Loucy (cell line): ENCODE measurements around the gene PCK1.

Source experiments
- H2AFZ ChIP-seq: fragments of 200-600 bp; sonication (generic); 2 replicates; pipeline ENCODE4 v1.6.0; 2016; ENCODE audit warnings: antibody characterized with exemption, mild to moderate bottlenecking, low read length, moderate library complexity
- H3F3A ChIP-seq: fragments of 200-600 bp; 2 replicates; pipeline ENCODE4 v1.6.0; 2016; ENCODE audit warnings: antibody characterized with exemption, low read depth, mild to moderate bottlenecking
- H3K27me3 ChIP-seq: fragments of 200-600 bp; sonication (generic); 2 replicates; pipeline ENCODE4 v1.6.1; 2014; ENCODE audit warnings: low read length, mild to moderate bottlenecking; ENCODE audit not compliant: insufficient read depth, poor library complexity, severe bottlenecking
- H3K36me3 ChIP-seq: fragments of 200-600 bp; sonication (generic); 2 replicates; pipeline ENCODE4 v1.6.1; 2016; ENCODE audit warnings: low read length; ENCODE audit not compliant: insufficient read depth
- H3K4me1 ChIP-seq: fragments of 200-600 bp; sonication (generic); 2 replicates; pipeline ENCODE4 v1.5.1; 2014; ENCODE audit warnings: low read length, mild to moderate bottlenecking; ENCODE audit not compliant: insufficient read depth, poor library complexity, severe bottlenecking
- H3K4me2 ChIP-seq: fragments of 200-600 bp; sonication (generic); 2 replicates; pipeline ENCODE4 v1.6.0; 2014; ENCODE audit warnings: antibody characterized with exemption, low read length, low read depth, mild to moderate bottlenecking; ENCODE audit not compliant: poor library complexity, severe bottlenecking
- H3K4me3 ChIP-seq: fragments of 200-600 bp; sonication (generic); 2 replicates; pipeline ENCODE4 v1.5.1; 2014; ENCODE audit warnings: low read length, mild to moderate bottlenecking, mixed read lengths; ENCODE audit not compliant: poor library complexity, severe bottlenecking
- H3K79me2 ChIP-seq: fragments of 200-600 bp; sonication (generic); 2 replicates; pipeline ENCODE4 v1.6.1; 2014; ENCODE audit warnings: low read length; ENCODE audit not compliant: insufficient read depth
- H3K9ac ChIP-seq: fragments of 200-600 bp; sonication (generic); 2 replicates; pipeline ENCODE4 v1.6.0; 2014; ENCODE audit warnings: mild to moderate bottlenecking, low read depth, low read length, moderate library complexity; ENCODE audit not compliant: poor library complexity, severe bottlenecking
- H3K9me2 ChIP-seq: fragments of 200-600 bp; sonication (generic); replicated peaks from 2 replicates; pipeline ENCODE4 v1.6.1; 2016; ENCODE audit warnings: low read depth, low read length, mixed read lengths
- H3K9me3 ChIP-seq: fragments of 200-600 bp; sonication (generic); 2 replicates; pipeline ENCODE4 v1.6.1; 2014; ENCODE audit warnings: mild to moderate bottlenecking, antibody characterized with exemption, low read length, low read depth; ENCODE audit not compliant: insufficient read depth
- H4K20me1 ChIP-seq: fragments of 200-600 bp; sonication (generic); 2 replicates; pipeline ENCODE4 v1.6.0; 2014; ENCODE audit warnings: antibody characterized with exemption, low read length, mild to moderate bottlenecking; ENCODE audit not compliant: insufficient read depth, poor library complexity, severe bottlenecking
- CTCF ChIP-seq: fragments of 200-600 bp; sonication (generic); conservative IDR thresholded peaks from 2 replicates; pipeline ENCODE4 v1.5.1; 2014; ENCODE audit warnings: mild to moderate bottlenecking, antibody characterized with exemption, low read length
- EZH2phosphoT487 ChIP-seq: fragments of 200-600 bp; IDR thresholded peaks from 2 replicates; pipeline ENCODE4 v1.6.1; 2018; ENCODE audit warnings: antibody characterized with exemption, mild to moderate bottlenecking, moderate library complexity, borderline replicate concordance

Gene PCK1

GRCh38 chr20:57536120-57536708 lies 24.7 kb upstream of the PCK1 start:
- H3K27me3 ChIP-seq = no peaks in the 10 kb centered on the region
- H3K4me2 ChIP-seq = no peak overlapping the region
- no peak overlapping the region for H2AFZ ChIP-seq
- H3K4me3 ChIP-seq = no peak overlapping the region
- H3K9me2 ChIP-seq = no peaks in the 10 kb centered on the region
- no peaks in the 10 kb centered on the region for H4K20me1 ChIP-seq
- H3F3A ChIP-seq = no peaks in the 10 kb centered on the region
- H3K9me3 ChIP-seq = no peaks in the 10 kb centered on the region
- no peaks in the 10 kb centered on the region for H3K79me2 ChIP-seq
- TF ChIP-seq EZH2phosphoT487 = no peak
- TF ChIP-seq CTCF = no peak
- H3K9ac ChIP-seq = no peak overlapping the region
- H3K4me1 ChIP-seq = no peaks in the 10 kb centered on the region
- H3K36me3 ChIP-seq = no peaks in the 10 kb centered on the region

- no peaks in the 10 kb centered on the region for H3K27me3 ChIP-seq
- no peaks in the 10 kb centered on the region for H3K9me2 ChIP-seq
- no peaks in the 10 kb centered on the region for H3K4me1 ChIP-seq
- no peaks in the 10 kb centered on the region for H3F3A ChIP-seq
- no peak overlapping the region for H3K4me3 ChIP-seq
- no peak overlapping the region for H3K9ac ChIP-seq
- H3K36me3 ChIP-seq = no peaks in the 10 kb centered on the region
- H3K79me2 ChIP-seq = no peaks in the 10 kb centered on the region
- no peak overlapping the region for H2AFZ ChIP-seq
- H3K9me3 ChIP-seq = no peaks in the 10 kb centered on the region
- TF ChIP-seq CTCF = no peak
- no peak for TF ChIP-seq EZH2phosphoT487
- H3K4me2 ChIP-seq = no peak overlapping the region
- no peaks in the 10 kb centered on the region for H4K20me1 ChIP-seq
Observed at GRCh38 chr20:57536771-57537724, 23.9 kb upstream of the PCK1 start.

GRCh38 chr20:57537822-57538221 lies 23.1 kb upstream of the PCK1 start:
- no peak overlapping the region for H3K4me3 ChIP-seq
- no peaks in the 10 kb centered on the region for H4K20me1 ChIP-seq
- no peak overlapping the region for H2AFZ ChIP-seq
- no peaks in the 10 kb centered on the region for H3F3A ChIP-seq
- no peak overlapping the region for H3K9ac ChIP-seq
- no peaks in the 10 kb centered on the region for H3K9me2 ChIP-seq
- H3K4me1 ChIP-seq = no peaks in the 10 kb centered on the region
- H3K36me3 ChIP-seq = no peaks in the 10 kb centered on the region
- TF ChIP-seq EZH2phosphoT487 (no peak), CTCF (no peak)
- no peaks in the 10 kb centered on the region for H3K27me3 ChIP-seq
- H3K4me2 ChIP-seq = no peak overlapping the region
- H3K9me3 ChIP-seq = no peaks in the 10 kb centered on the region
- H3K79me2 ChIP-seq = no peaks in the 10 kb centered on the region
